Measurements from ENCODE around the gene UBXN1.
"Not testable (repeated sequence)": the region's sequence is repeated elsewhere in the genome, so short reads cannot be mapped to it uniquely, and the experiment has no call there.

Gene UBXN1

GRCh38 chr11:62671236-62671607 is 7.7 kb downstream of the UBXN1 start:
- no peak for FAIRE-seq

DNA sequence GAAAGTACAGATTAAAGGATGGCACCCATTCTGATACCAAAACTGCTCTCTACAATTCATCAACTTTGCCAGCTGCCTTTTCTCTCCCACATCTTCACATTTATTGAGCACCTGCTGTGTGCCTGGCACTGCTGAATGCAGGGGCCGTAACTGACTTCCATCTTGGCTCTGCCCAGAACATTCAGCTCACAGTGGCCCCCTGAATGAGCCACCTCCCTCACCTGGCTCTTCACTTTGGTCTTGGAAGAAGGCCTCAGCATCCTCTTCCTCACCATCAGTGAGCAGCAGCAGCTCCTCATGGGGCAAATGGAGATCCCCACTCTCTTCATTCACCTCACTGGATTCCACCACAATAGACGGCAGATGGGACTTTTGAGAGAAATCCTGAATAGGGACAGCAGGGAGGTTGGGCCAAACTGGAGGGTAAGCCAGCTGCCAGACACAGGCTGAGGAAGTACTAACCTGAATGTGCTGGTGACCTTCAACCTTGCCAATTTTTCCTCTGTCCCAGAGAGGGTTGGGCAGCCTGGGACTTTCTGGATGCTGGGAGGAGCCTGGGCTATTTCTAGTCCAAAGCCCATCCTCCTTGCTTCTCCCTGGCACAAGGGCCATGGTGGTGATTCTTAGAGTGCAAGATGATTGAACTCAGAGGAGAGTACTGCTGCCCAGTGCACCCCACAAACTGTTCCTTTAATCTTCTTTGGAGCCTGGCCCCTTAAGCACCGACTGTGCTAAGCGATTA is 9.3 kb downstream of the UBXN1 start:
- no peak for FAIRE-seq

DNA sequence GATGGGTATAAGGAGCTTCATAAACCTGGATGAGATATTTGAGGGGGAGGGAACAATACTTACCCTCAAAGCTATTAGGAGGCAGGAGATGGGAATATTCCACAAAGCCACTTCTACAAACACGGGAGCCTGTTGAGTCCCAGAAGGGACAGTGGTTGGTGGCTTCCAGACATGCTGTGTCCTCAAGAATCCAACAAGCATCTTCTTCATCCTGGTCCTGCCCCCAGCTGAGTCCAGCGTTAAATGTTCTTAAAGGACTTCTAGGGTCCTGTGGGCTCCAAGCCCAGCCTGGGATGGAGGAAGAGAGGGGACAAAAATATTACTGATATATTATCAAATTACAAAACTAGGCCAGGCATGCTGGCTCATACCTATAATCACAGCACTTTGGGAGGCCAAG is 11.4 kb downstream of the UBXN1 start:
- FAIRE-seq: no peak

GRCh38 chr11:62666259-62666926 is 12.5 kb downstream of the UBXN1 start:
- no peak for FAIRE-seq

- FAIRE-seq: no peak
These were observed 13.1 kb downstream of the UBXN1 start for GRCh38 chr11:62665599-62666258.

DNA sequence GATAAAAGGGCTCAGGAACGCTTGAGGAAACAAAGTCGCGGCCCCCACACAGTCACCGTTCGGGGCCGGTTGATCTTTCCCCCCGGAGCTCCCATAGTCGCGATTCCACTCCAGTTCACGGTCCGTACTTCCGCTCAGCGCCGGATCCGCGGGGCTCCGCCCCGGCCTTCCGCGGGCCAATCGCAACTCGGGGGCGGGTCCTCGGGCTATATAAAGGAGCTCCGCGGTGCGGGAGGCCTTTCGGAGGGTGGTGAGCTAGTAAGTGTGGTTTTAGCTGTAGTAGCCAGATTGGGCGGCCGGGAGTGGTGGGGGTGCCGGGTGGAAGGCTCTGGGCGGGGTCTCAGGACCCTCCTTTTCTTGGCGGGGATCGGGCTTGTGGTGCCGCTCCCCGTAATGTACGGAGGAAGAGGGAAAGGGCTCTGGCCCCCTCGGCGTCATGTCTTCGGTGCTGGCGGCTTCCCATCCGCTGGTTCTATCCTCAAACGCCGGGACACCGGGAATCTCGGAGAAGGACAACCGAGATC is 13.7 kb downstream of the UBXN1 start, which contains the start of the genes C11orf98 and CSKMT:
Gene C11orf98, minus strand, starts transcription at position 136 of the 524 bp plus-strand sequence. Its CDS starts 41 bp downstream, at position 95.
Gene CSKMT, plus strand, starts transcription at position 238 of the 524 bp plus-strand sequence. CDS start 568 bp downstream, outside the sequence.
- FAIRE-seq: no peak

GRCh38 chr11:62664405-62665074 is 14.3 kb downstream of the UBXN1 start:
- no peak for FAIRE-seq

GRCh38 chr11:62656796-62657429 is 22.0 kb downstream of the UBXN1 start:
- FAIRE-seq: no peak

- no peak for FAIRE-seq
These were observed 24.6 kb downstream of the UBXN1 start for GRCh38 chr11:62654297-62654696.

DNA sequence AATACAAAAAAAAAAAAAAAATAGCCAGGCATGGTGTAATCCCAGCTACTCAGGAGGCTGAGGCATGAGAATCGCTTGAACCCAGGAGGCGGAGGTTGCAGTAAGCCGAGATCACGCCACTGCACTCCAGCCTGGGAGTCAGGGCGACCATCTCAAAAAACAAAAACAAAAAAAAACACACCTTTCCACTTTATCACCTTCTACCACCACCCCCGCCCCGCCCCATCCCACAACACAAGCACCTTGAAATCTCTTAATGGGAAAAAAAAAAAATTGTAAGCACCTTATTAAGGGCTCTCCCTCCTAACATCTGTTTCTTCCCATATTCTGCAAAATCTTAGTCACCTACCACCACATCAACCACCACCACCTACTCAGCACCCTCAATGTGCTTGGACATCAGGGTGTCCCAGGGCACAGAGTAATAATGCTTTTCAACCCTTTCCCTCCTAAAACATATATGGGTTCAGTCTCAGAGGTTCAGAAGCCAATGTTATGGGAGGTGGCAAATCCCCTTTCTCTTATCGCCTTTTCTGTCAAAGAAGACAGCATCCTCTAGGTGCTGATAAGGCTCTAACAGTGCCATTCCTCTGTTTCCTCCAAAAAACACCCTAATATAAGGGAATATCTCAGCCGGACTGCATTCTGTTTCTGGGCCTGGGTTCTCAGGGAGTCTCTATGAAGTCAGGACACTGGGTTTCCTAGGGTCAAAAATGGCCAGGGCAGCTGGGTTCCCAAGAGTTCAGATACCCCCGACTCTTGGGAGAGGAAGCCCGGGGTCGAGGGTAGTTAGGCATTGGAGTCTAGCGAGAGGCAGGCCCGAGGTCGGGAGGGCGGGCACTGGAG is 26.5 kb downstream of the UBXN1 start:
- no peak for FAIRE-seq

DNA sequence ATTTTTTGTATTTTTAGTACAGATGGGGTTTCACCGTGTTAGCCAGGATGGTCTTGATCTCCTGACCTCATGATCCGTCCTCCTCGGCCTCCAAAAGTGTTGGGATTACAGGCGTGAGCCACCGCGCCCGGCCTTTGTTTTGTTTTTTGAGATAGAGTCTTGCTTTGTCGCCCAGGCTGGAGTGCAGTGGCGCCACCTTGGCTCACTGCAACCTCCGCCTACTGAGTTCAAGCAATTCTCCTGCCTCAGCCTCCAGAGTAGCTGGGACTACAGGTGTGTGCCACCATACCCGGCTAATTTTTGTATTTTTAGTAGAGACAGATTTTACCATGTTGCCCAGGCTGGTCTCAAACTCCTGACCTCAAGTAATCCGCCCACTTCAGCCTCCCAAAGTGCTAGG is 28.6 kb downstream of the UBXN1 start:
- FAIRE-seq: not testable (repeated sequence)

- no peak for FAIRE-seq
These were observed 29.4 kb downstream of the UBXN1 start for GRCh38 chr11:62649486-62649885.

DNA sequence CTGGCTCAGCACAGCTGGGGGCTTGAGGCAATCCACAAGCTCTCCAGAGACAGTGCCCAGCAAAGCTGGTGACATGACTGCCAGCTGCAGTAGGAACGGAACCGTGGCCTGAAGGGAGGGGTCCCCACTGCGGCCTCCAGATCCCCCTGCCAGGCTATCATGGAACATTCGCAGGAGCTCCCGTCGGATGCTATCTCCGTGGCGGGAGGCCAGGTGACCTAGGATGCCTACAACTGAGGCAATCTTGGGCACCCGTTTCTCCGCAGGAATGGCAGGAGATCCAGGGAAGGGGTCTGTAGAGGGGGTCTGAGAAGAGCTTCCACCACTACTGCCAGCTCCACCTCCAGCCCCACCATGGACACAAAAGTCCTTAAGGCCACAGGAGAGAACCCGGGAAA is 29.9 kb downstream of the UBXN1 start:
- FAIRE-seq: no peak

DNA sequence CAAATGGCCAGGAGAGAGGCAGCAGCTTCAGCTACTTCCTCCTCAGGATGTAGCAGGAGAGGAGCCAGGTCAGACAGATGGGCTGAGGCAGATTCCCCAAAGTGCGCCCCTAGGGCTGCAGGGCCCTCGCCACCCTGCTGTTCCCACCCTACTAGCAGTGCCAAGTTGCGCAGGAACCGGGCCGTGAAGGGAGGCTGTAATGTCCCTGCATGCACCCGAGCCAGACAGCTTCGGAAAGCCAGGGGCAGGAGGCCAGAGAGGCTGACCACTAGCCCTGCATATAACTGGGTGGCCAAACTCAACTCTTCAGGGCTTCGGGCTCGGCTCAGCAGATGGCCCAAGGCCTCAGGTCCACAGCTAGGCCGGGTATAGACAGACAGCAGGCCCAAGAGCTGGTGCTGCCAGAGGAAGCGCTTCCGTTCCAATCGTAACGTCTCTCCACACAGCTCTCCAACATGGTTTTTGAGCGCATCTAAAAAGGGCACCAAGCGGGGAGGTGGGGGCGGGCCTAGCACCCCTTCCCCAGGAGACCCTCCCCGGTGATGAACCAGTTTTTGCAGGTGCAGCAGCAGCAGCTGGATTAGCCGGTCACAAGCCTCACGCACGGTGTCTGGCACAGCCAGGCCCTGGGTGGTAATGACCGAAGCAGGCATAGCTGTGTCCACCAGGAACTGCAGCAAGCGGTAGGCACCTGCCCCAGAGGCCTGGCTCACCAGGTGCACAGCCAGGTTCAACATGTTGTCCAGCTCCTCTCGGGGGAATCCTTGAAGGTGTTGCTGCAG is 30.5 kb downstream of the UBXN1 start:
- FAIRE-seq: no peak

GRCh38 chr11:62647609-62648005 is 31.3 kb downstream of the UBXN1 start:
- FAIRE-seq: no peak

DNA sequence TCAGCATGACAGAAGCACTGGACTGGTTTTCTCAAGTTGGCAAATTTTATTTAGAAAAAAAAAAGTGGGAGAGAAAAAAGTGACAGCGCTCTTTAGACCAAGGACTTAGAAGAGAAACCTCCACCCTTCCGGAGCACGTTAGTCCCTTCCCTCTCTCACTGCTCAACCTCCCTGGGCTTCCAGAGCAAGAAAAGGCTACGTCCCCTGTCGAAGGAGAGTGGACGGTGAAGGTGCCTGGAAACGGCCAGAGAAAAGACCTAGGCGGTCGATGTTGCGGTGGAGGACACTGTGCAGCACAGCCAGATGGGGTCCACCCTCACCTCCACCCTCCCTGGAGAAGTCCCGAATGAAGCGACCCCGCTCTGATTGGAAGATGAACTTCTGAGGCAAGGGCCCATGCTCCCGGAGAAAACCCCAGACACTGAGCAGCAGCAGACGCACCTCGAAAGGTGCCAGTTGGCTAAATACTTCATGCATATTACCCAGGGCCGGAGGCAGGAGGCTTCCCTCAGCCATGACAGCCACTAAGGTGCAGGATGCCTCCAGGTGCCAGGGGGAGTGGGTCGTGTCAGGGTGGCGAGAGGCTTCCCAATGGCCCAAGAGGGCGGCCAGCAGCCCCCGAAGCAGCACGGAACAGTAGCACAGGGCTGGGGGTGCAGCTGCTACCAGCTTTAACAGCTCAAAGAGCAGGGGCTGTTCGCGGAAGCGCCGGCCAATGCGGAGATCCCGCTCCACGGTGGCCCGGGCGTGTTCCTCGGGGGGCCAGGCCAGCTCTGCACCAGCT is 31.9 kb downstream of the UBXN1 start:
- no peak for FAIRE-seq

GRCh38 chr11:62645946-62646824 is 32.7 kb downstream of the UBXN1 start, which contains the start of gene GANAB:
TSS of gene GANAB (minus strand) at chr11:62646613. CDS start at chr11:62646599, 14 bp downstream.
- peak; percentile 14 for FAIRE-seq

GRCh38 chr11:62645671-62645945 is 33.3 kb downstream of the UBXN1 start:
- FAIRE-seq: no peak

- FAIRE-seq: no peak
These were observed 34.7 kb downstream of the UBXN1 start for GRCh38 chr11:62644220-62644619.

Measured in colon (tissue), 2 donors.